22Rv1 (cell line): ENCODE results near the gene PTPRM.

ENCODE experiments used
- H3K27ac ChIP-seq: fragments of 450-650 bp; 2 replicates; pipeline ENCODE4 v1.5.1; 2017
- ZFX ChIP-seq: fragments of 450-650 bp; IDR thresholded peaks from 2 replicates; pipeline ENCODE4 v1.6.1; 2017; ENCODE audit warnings: antibody characterized with exemption, borderline replicate concordance
- TF ChIP-seq, protein P1 (sequence below): fragments of 450-650 bp; IDR thresholded peaks from 2 replicates; pipeline ENCODE4 v1.5.1; 2017; ENCODE audit warnings: mild to moderate bottlenecking

The PTPRM gene

DNA sequence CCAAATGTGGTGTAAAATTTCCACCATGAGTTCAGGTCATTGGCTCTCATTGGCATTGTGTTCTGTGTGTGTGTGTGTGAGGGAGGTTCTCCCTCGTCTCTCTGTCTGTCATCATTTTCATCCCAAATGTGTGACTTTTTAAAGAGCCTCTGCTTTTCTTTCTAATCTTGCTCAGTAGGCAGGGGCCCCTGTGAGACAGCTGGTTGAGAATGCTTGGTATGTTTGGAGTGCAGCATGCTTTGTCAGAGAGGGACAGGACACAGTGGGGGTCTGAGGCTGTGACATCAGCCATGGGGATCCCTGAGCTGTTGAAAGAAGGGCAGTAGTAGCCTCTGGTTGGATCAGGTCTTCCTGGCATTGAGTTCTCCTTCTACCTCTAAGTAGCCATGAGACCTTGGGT lies 10.6 kb downstream of the PTPRM start:
- no peak overlapping the region for H3K27ac ChIP-seq
- TF ChIP-seq, protein P1, sequence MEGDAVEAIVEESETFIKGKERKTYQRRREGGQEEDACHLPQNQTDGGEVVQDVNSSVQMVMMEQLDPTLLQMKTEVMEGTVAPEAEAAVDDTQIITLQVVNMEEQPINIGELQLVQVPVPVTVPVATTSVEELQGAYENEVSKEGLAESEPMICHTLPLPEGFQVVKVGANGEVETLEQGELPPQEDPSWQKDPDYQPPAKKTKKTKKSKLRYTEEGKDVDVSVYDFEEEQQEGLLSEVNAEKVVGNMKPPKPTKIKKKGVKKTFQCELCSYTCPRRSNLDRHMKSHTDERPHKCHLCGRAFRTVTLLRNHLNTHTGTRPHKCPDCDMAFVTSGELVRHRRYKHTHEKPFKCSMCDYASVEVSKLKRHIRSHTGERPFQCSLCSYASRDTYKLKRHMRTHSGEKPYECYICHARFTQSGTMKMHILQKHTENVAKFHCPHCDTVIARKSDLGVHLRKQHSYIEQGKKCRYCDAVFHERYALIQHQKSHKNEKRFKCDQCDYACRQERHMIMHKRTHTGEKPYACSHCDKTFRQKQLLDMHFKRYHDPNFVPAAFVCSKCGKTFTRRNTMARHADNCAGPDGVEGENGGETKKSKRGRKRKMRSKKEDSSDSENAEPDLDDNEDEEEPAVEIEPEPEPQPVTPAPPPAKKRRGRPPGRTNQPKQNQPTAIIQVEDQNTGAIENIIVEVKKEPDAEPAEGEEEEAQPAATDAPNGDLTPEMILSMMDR, result no peak
- no peak for TF ChIP-seq ZFX

DNA sequence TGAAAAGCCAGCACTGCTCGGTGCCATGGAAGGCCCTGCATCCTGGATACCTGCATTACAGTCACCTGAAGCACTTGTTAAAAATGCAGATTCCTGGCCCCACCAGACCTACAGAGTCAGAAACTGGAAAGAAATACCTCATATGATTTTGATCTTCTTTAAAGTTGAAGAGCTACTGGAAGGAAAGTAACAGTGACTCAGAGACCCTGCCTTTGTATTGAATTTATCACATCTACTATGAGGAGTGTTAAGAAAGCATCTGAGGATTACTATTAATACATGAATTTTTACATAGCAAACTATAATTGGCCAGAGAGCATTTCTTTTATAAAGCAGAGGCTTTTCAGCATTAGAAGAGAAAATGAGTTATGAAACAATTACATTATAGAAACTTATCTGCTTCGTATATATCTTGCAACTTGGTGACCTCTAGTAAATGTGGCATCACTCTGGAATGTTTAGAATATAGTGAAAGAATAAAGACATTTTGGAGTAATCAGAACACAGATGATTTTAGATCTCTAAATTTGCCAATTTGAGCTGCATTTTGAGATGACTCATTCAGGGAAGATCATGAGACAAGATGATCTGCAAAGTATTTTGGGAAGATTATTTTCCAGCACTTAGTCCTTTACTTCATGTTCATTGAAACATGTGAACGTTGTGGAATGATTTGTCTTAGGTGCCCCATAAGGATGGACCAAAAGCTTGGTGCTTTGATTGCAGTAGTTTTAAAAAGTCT lies 12.2 kb downstream of the PTPRM start:
- TF ChIP-seq ZFX, result no peak
- TF ChIP-seq, protein P1, result no peak
- H3K27ac ChIP-seq, result no peak overlapping the region

DNA sequence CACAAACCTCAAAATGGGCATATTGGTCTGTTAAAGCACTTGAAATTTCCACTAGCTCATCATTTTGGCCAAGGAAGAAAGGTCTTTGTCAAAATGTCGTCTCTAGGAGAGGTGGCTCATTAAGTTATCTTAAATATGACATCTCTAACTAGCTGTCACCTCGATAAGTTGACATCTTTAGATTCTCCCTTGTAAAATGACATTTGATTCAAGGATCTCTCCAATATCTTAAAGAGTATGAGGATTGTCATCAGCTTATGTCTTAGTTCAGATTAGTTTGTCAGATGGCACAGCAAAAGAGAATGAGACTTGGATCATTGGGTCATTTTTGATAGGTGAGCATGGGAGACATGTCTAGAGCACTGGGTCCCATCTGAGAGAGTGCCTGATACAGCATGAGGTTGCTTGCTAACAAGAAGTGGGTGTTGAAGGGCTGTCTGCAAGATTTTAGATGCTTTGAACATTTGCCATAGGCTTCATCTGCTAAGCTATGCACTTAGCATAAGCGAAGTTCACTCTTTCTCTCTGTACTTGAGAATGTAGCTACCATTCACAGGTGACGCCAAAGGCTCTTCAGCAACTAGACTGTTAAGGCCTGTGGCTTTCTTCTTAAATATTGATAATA lies 12.9 kb downstream of the PTPRM start:
- no peak overlapping the region for H3K27ac ChIP-seq
- TF ChIP-seq ZFX, result no peak
- TF ChIP-seq, protein P1, result no peak

GRCh38 chr18:7584646-7585275 lies 17.6 kb downstream of the PTPRM start:
- no peak overlapping the region for H3K27ac ChIP-seq

DNA sequence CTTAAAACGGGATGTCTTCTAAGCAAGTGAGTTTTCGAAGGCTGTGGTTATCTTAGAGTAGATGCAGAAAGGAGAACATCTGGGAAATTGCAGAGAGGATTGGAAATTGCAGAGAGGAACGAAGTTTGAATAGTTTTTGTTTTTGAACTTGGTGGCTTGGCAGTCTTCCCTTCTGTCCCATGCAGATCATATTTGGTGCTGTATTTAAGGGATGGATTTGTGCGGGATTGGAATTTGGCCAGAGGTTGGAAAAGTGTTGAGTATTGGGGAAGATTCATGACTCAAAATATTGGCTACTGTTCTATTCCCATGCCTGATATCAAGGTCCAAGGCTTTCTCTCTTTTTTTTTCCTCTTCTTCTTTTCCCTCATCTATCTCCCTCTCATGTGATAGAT lies 18.2 kb downstream of the PTPRM start:
- no peak for TF ChIP-seq ZFX
- TF ChIP-seq, protein P1, result no peak

More at GRCh38 chr18:7584646-7585275, 17.6 kb downstream of the PTPRM start:
- TF ChIP-seq ZFX, result no peak
- TF ChIP-seq, protein P1, result no peak

GRCh38 chr18:7586379-7586778 lies 19.3 kb downstream of the PTPRM start:
- no peak overlapping the region for H3K27ac ChIP-seq
- TF ChIP-seq ZFX, result no peak
- TF ChIP-seq, protein P1, result no peak

More for the DNA sequence above, 18.2 kb downstream of the PTPRM start:
- H3K27ac ChIP-seq, result no peak overlapping the region
